Gastrocnemius medialis (tissue), 4 donors: Measurements from ENCODE around the gene VSIG2.

ENCODE experiments used
- CTCF ChIP-seq, 5 experiments: fragments of 450-650 bp in 3 of 5; fragments of 200-600 bp in 2 of 5; sonication (generic) in 2 of 5; IDR thresholded peaks in 4 of 5; conservative IDR thresholded peaks in 1 of 5; 1 replicate in 4 of 5; 2 replicates in 1 of 5; pipeline ENCODE4 v1.5.1; 2016 to 2019; ENCODE audit warnings: antibody characterized with exemption in 5 of 5, mild to moderate bottlenecking in 3 of 5, moderate library complexity in 3 of 5
- POLR2A ChIP-seq, 2 donors: fragments of 450-650 bp; IDR thresholded peaks; one replicate each; pipeline ENCODE4 v1.6.1; 2017; ENCODE audit warnings: antibody characterized with exemption in 2 of 2, mild to moderate bottlenecking in 2 of 2, moderate library complexity in 2 of 2

GRCh38 chr11:124699547-124699946 is 52.5 kb downstream of the VSIG2 start:
- TF ChIP-seq CTCF (IDR thresholded peaks at IDR 0.05 in 4 of 5, conservative IDR thresholded peaks at IDR 0.05 in 1 of 5) (no peak), POLR2A (IDR thresholded peaks at IDR 0.05) (no peak)
